NB4 (cell line): ENCODE results near the gene TMC3.

Experiments used
- DNase-seq: peaks from one replicate; pipeline ENCODE4 v3.0.0; 2010; ENCODE audit warnings: low read depth
- H3K4me3 ChIP-seq: one replicate; pipeline ENCODE4 v1.5.1; 2011; ENCODE audit warnings: mild to moderate bottlenecking, low read depth, low read length, moderate library complexity
- MAX ChIP-seq: IDR thresholded peaks from 2 replicates; pipeline ENCODE4 v1.6.1; 2011; ENCODE audit warnings: low read depth, low read length
- MYC ChIP-seq: IDR thresholded peaks from 2 replicates; pipeline ENCODE4 v1.6.1; 2011; ENCODE audit warnings: low read depth, low read length
- POLR2A ChIP-seq: IDR thresholded peaks from 2 replicates; pipeline ENCODE4 v1.6.1; 2011; ENCODE audit warnings: mild to moderate bottlenecking; ENCODE audit not compliant: insufficient read length; ENCODE audit errors: extremely low read depth
- TF ChIP-seq, protein P1 (sequence below): IDR thresholded peaks from one replicate; pipeline ENCODE4 v1.5.1; 2012; ENCODE audit warnings: low read depth, low read length

Gene TMC3

DNA sequence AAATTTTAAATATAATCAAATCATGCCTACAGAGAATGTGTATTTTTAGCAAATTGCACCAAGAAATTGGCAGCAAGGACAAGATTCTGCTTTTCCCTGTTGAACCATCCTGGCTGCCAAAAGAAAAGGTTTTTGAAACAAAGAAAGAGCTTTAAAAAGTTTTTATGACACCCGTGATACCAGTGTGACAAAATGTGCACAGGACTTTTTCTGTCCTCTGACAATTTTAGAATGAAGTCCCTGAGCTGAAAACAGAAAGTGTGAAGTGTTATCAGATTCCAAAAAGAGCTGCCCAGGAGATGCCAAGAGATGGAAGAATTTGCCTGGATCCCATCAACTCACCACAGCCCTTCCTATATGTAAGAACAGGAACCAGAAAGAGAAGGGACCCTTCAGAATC is 33.2 kb upstream of the TMC3 start:
- no peak overlapping the region for H3K4me3 ChIP-seq
- no peak for DNase-seq
- TF ChIP-seq, protein P1, sequence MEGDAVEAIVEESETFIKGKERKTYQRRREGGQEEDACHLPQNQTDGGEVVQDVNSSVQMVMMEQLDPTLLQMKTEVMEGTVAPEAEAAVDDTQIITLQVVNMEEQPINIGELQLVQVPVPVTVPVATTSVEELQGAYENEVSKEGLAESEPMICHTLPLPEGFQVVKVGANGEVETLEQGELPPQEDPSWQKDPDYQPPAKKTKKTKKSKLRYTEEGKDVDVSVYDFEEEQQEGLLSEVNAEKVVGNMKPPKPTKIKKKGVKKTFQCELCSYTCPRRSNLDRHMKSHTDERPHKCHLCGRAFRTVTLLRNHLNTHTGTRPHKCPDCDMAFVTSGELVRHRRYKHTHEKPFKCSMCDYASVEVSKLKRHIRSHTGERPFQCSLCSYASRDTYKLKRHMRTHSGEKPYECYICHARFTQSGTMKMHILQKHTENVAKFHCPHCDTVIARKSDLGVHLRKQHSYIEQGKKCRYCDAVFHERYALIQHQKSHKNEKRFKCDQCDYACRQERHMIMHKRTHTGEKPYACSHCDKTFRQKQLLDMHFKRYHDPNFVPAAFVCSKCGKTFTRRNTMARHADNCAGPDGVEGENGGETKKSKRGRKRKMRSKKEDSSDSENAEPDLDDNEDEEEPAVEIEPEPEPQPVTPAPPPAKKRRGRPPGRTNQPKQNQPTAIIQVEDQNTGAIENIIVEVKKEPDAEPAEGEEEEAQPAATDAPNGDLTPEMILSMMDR: no peak
- TF ChIP-seq POLR2A: no peak
- no peak for TF ChIP-seq MYC
- TF ChIP-seq MAX: no peak

DNA sequence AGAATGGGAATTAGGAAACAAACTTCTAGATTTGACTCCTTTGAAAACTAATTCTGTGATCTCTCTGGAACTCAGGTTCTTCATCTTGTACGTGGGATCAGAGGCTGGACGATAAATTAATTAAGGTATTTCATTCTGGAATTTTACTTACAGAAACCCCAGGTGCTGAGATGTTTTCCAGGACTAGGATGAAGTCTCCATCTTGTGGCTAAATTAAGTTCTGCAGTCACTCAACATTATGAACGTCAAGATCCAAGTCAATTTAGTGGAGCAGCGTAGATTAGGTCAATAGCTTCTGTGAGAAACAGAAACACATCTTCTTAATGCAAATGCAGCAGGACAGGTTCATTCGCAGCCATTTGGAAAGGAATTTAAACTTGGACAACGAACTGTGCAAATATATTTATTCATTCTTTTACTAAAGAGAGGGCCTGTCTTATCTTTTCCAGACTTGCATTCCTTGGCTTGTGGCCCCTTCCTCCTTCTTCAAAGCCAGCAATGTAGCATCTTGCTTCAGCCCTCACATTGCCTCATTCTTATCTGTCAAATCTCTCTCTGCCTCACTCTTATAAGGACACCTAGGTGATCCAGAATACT is 26.7 kb upstream of the TMC3 start:
- no peak overlapping the region for H3K4me3 ChIP-seq
- DNase-seq: peak; percentile 65
- TF ChIP-seq POLR2A (no peak), MAX (peak; percentile 23; the same call in 1 of the 2 replicates)
- TF ChIP-seq, protein P1: peak; percentile 73

DNA sequence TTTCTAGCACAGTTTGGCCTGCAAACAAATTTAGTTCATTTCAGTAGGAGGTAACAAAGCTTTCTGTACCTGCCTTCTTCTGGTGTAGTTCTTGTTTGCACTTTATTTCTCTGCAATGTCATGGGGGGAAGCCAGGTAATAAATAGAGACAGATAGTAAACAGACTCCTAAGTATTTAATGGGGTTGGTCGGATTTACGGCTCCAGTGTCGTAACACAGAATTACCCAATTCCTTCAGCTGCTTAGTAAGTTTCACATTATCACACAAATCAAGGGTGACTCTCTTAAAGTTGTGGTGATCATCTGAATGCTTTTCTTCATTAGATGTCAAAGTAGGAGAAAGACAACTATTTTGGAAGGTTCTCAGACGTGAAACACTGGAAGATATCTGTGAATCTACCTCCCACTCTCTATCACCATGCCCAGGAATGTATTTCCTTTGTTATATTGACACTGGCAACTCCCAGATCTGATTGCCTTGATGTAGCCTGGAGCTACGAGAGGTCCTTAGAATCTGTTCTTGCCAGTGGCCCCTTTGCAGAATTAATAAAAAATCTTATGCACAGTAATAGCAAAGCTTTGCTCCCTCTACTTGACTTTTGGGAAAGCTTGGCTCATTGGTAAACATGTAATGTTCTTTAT is 25.0 kb upstream of the TMC3 start:
- peak; percentile 63 for DNase-seq
- TF ChIP-seq POLR2A (no peak), MAX (no peak), MYC (no peak)
- TF ChIP-seq, protein P1: no peak
- no peak overlapping the region for H3K4me3 ChIP-seq

DNA sequence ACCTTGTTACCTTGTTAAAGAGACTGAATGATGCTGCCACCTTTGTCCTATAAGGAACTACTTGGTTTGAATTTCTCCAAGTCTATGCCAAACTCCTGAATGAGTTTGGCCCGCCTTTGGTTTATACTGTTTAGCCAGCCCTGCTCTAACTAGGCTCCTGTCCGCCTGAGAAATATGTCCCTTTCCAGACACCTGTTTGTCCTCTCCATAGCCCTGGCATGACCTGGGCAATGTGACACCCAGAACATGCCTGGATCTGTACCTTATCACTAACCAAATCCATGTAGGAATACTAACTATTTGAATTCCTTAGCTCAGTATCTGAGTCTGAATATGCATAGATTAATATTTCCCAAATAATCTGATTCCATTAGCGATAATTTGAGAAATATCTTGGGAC is 24.4 kb upstream of the TMC3 start:
- TF ChIP-seq, protein P1: no peak
- TF ChIP-seq POLR2A: no peak
- no peak for TF ChIP-seq MAX
- no peak for TF ChIP-seq MYC
- no peak for DNase-seq
- no peak overlapping the region for H3K4me3 ChIP-seq

- no peak overlapping the region for H3K4me3 ChIP-seq
- TF ChIP-seq, protein P1: no peak
- TF ChIP-seq MAX (no peak), MYC (no peak), POLR2A (no peak)
- DNase-seq: no peak
Measured at GRCh38 chr15:81394603-81395002, 20.6 kb upstream of the TMC3 start.
